Endothelial cell of umbilical vein (primary cell): Measurements from ENCODE around the gene SLC1A7. TPM values are rescaled to one million over a fixed set of nuclear protein-coding genes. Genes with fewer than 3 reads are reported as not detected.

Experiments
- BruUV-seq: library from RNA; stranded (reverse); fragments of 400-500 nt; replicated peaks from 2 replicates; lab custom pipeline; 2021; lab: Mats Ljungman, UMichigan
- CTCF ChIA-PET: fragments of 300-600, 350-600 bp; sonication (Branson Sonifier 250); formaldehyde crosslinking; loops from one replicate; lab custom pipeline; 2021; ENCODE audit warnings: antibody characterized with exemption, inconsistent platforms; lab: Charles Lee
- POLR2A ChIA-PET: fragments of 300-600, 350-600 bp; sonication (Branson Sonifier 250); formaldehyde crosslinking; loops from one replicate; lab custom pipeline; 2021; ENCODE audit warnings: antibody characterized with exemption, inconsistent platforms; lab: Charles Lee
- DNase-seq: peaks from one replicate; pipeline ENCODE4 v3.0.0-alpha.2; 2011; ENCODE audit warnings: low read depth, low spot score
- FAIRE-seq: peaks from 2 replicates; lab custom pipeline; 2011; peaks lifted over from hg19 to GRCh38; lab: Jason Lieb, UNC
- H2AFZ ChIP-seq: 2 replicates; pipeline ENCODE4 v1.6.0; 2012; ENCODE audit warnings: low read depth, low read length, control low read depth, inconsistent platforms
- H3K27ac ChIP-seq: 2 replicates; pipeline ENCODE4 v1.5.1; 2011; ENCODE audit warnings: low read depth, mild to moderate bottlenecking, control low read depth, low read length, moderate library complexity; ENCODE audit not compliant: insufficient read depth
- H3K27me3 ChIP-seq, 2 experiments: 2 replicates each; pipeline versions ENCODE4 v1.6.0 to v1.6.1; 2011; ENCODE audit warnings: low read length in 2 of 2, mixed read lengths in 1 of 2; ENCODE audit not compliant: control insufficient read depth in 2 of 2, insufficient read depth in 2 of 2
- H3K36me3 ChIP-seq, 2 experiments: 2 replicates in 1 of 2; 3 replicates in 1 of 2; pipeline ENCODE4 v1.5.1; 2011; ENCODE audit warnings: low read length in 2 of 2, mild to moderate bottlenecking in 1 of 2, moderate library complexity in 1 of 2; ENCODE audit not compliant: control insufficient read depth in 2 of 2, insufficient read depth in 2 of 2; ENCODE audit errors: extremely low read depth in 1 of 2
- H3K4me1 ChIP-seq: 3 replicates; pipeline ENCODE4 v1.5.1; 2011; ENCODE audit warnings: mild to moderate bottlenecking, low read length; ENCODE audit not compliant: control insufficient read depth, insufficient read depth; ENCODE audit errors: extremely low read depth
- H3K4me2 ChIP-seq: 2 replicates; pipeline ENCODE4 v1.6.1; 2011; ENCODE audit warnings: low read length, control low read depth, mixed read lengths; ENCODE audit not compliant: insufficient read depth
- H3K4me3 ChIP-seq, 3 experiments: fragments of 200-600 bp in 1 of 3; sonication (generic), shearing (Covaris generic) in 1 of 3; replicated peaks in 1 of 3; 2 replicates each; pipeline ENCODE4 v1.5.1; 2011 to 2016; ENCODE audit warnings: control low read depth in 3 of 3, low read length in 3 of 3, mild to moderate bottlenecking in 2 of 3, inconsistent platforms in 1 of 3, low read depth in 1 of 3, moderate library complexity in 1 of 3; ENCODE audit not compliant: insufficient read depth in 1 of 3
- H3K79me2 ChIP-seq: 2 replicates; pipeline ENCODE4 v1.6.0; 2012; ENCODE audit warnings: low read length, inconsistent platforms; ENCODE audit not compliant: control insufficient read depth, insufficient read depth
- H3K9ac ChIP-seq: replicated peaks from 2 replicates; pipeline ENCODE3; 2011; ENCODE audit warnings: low read length, control low read depth; ENCODE audit not compliant: insufficient read depth; ENCODE audit errors: extremely low read depth
- H3K9me1 ChIP-seq: replicated peaks from 3 replicates; pipeline ENCODE4 v1.6.0; 2011; ENCODE audit warnings: mild to moderate bottlenecking, low read length; ENCODE audit not compliant: control insufficient read depth, insufficient read depth; ENCODE audit errors: extremely low read depth
- H3K9me3 ChIP-seq: replicated peaks from 2 replicates; pipeline ENCODE4 v1.5.1; 2012; ENCODE audit warnings: low read length, inconsistent platforms; ENCODE audit not compliant: control insufficient read depth, insufficient read depth
- H4K20me1 ChIP-seq: replicated peaks from 2 replicates; pipeline ENCODE3; 2011; ENCODE audit warnings: mild to moderate bottlenecking, low read length; ENCODE audit not compliant: control insufficient read depth, insufficient read depth; ENCODE audit errors: extremely low read depth
- EZH2 ChIP-seq: IDR thresholded peaks from 2 replicates; pipeline ENCODE4 v1.6.1; 2012; ENCODE audit warnings: borderline replicate concordance, low read depth, mild to moderate bottlenecking, moderate library complexity, low read length, inconsistent platforms; ENCODE audit not compliant: severe bottlenecking
- JUN ChIP-seq: IDR thresholded peaks from 2 replicates; pipeline ENCODE4 v1.6.1; 2011; ENCODE audit warnings: borderline replicate concordance, low read depth; ENCODE audit not compliant: insufficient read length, insufficient read depth
- dilution Hi-C: fragments of 300-500 bp; cut with MboI; formaldehyde crosslinking; loops from one replicate; pipeline ENCODE4 v1.15.0; 2019; ENCODE audit warnings: low sequenced_read_pairs; ENCODE audit not compliant: extremely low pct_ligation_motif_present
- intact Hi-C: fragments of 100-400 bp; cut with micrococcal nuclease; formaldehyde crosslinking; loops from one replicate; pipeline ENCODE4 v1.10.0; 2022
- polyA plus RNA-seq, 4 experiments: library from polyadenylated mRNA; depleted of rRNA in 3 of 4; stranded (reverse) in 3 of 4; unstranded in 1 of 4; fragments of >200 nt; gene quantifications; 2 replicates each; pipeline versions ENCODE4 v1.2.1 to v1.2.3, GENCODE V29; 2011 to 2012; ENCODE audit warnings: missing spikeins in 1 of 4
- total RNA-seq: library from RNA; stranded (reverse); gene quantifications from 2 replicates; pipeline ENCODE4 v1.2.3, GENCODE V29; 2021
- TF ChIP-seq, protein P1 (sequence below): IDR thresholded peaks from 2 replicates; pipeline ENCODE4 v1.6.1; 2011; ENCODE audit not compliant: insufficient read depth, insufficient read length

Gene SLC1A7
- total and polyA plus RNA-seq, 2 donors (not counting 3 experiments of a cell fraction or from before 2014, with no cell fraction given) = not detected

GRCh38 chr1:53144201-53144600 is 1.8 kb upstream of the SLC1A7 start:
- H3K9ac ChIP-seq = no peak overlapping the region
- ChIA-PET CTCF (interaction anchor here (1.5 kb wide), 1 partner anchor 38 kb away, joined by 3 read pairs; no protein-coding TSS in a partner anchor), POLR2A (no interaction called here)
- DNase-seq (no peak), FAIRE-seq (no peak)
- no peak overlapping the region for H3K27ac ChIP-seq
- no TSS peak for BruUV-seq
- H4K20me1 ChIP-seq = no peaks in the 10 kb centered on the region
- H3K36me3 ChIP-seq = no peaks in the 10 kb centered on the region
- H3K9me1 ChIP-seq = peaks cover 2% of the 10 kb centered on the region
- no peak overlapping the region for H3K4me2 ChIP-seq
- intact Hi-C loops (no loop called here), dilution Hi-C loops (no loop called here)
- no peak overlapping the region for H3K4me3 ChIP-seq
- H3K79me2 ChIP-seq = no peaks in the 10 kb centered on the region
- peaks cover 4% of the 10 kb centered on the region for H3K4me1 ChIP-seq
- no peaks in the 10 kb centered on the region for H3K9me3 ChIP-seq
- H2AFZ ChIP-seq = no peak overlapping the region
- TF ChIP-seq EZH2 = no peak
- H3K27me3 ChIP-seq = no peaks in the 10 kb centered on the region

DNA sequence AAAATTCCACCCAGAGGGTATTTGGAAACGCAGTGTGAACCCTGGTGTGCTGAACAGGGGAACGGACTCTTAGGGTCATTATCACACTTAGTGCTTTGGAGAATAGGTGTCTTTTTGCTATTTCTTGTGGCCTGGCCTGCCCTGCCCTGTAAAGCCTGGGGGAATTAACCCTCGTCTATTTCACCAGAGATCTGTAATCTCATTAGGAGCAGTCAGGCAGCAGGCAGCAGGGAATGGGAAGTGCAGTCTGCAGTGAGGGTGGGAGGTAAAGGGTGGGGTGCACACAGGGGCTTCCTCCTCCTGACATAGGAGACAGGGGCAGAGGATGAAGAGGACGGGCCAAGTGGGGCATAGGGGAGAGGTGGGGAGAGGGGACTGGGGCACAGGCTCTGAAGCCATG is 1.1 kb upstream of the SLC1A7 start:
- DNase-seq (no peak), FAIRE-seq (no peak)
- BruUV-seq = no TSS peak
- Histone ChIP-seq H3K4me3 (no peak overlapping the region), H3K9me1 (peaks cover 2% of the 10 kb centered on the region), H3K9ac (no peak overlapping the region), H2AFZ (no peak overlapping the region), H3K79me2 (no peaks in the 10 kb centered on the region), H3K9me3 (no peaks in the 10 kb centered on the region), H3K27ac (no peak overlapping the region), H3K27me3 (no peaks in the 10 kb centered on the region), H3K4me2 (no peak overlapping the region), H4K20me1 (no peaks in the 10 kb centered on the region), H3K4me1 (peaks cover 4% of the 10 kb centered on the region), H3K36me3 (no peaks in the 10 kb centered on the region)
- dilution Hi-C loops = no loop called here
- intact Hi-C loops = no loop called here
- ChIA-PET CTCF (interaction anchor here (1.5 kb wide), 1 partner anchor 39 kb away, joined by 3 read pairs; no protein-coding TSS in a partner anchor), POLR2A (no interaction called here)
- no peak for TF ChIP-seq JUN
- TF ChIP-seq, protein P1, sequence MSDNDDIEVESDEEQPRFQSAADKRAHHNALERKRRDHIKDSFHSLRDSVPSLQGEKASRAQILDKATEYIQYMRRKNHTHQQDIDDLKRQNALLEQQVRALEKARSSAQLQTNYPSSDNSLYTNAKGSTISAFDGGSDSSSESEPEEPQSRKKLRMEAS = no peak
